Right lobe of liver (tissue), 6 donors: ENCODE measurements around the gene BMF. TPM values are rescaled to one million over a fixed set of nuclear protein-coding genes. Genes with fewer than 3 reads are reported as not detected.

ENCODE experiments used
- ATAC-seq, 4 donors: fragments of 200-7000 bp; cut with Tn5 transposase; one replicate each; pipeline ENCODE4 v1.9.1; 2020; ENCODE audit warnings: mild to moderate bottlenecking in 4 of 4, moderate library complexity in 4 of 4
- DNase-seq, 3 donors: peaks; one replicate each; pipeline ENCODE4 v3.0.0-alpha.2; 2020
- H3K27ac ChIP-seq, 3 donors: fragments of 200-600 bp; one replicate each; pipeline ENCODE4 v1.8.0; 2022
- H3K27me3 ChIP-seq, 2 donors: fragments of 200-600 bp; one replicate each; pipeline ENCODE4 v1.8.0; 2022
- H3K36me3 ChIP-seq, 4 donors: fragments of 200-600 bp; sonication (generic) in 1 of 4; one replicate each; pipeline versions ENCODE4 v1.5.1 to v1.8.0; 2017 to 2022; ENCODE audit warnings: control low read depth in 1 of 4
- H3K4me1 ChIP-seq, 4 donors: fragments of 200-600 bp; sonication (generic) in 1 of 4; one replicate each; pipeline versions ENCODE4 v1.5.1 to v1.8.0; 2017 to 2022; ENCODE audit warnings: control low read depth in 1 of 4
- H3K4me3 ChIP-seq, 3 donors: fragments of 200-600 bp; one replicate each; pipeline ENCODE4 v1.8.0; 2022
- H3K9me3 ChIP-seq, 4 donors: fragments of 200-600 bp; sonication (generic) in 1 of 4; one replicate each; pipeline versions ENCODE4 v1.5.1 to v1.8.0; 2017 to 2022; ENCODE audit warnings: control low read depth in 1 of 4
- CTCF ChIP-seq, 4 donors: fragments of 200-600 bp in 3 of 4; fragments of 450-650 bp in 1 of 4; IDR thresholded peaks; one replicate each; pipeline versions ENCODE4 v1.5.1 to v1.8.0; 2016 to 2022; ENCODE audit warnings: antibody characterized with exemption in 4 of 4, mild to moderate bottlenecking in 2 of 4
- POLR2A ChIP-seq: fragments of 450-650 bp; IDR thresholded peaks from one replicate; pipeline ENCODE4 v1.6.1; 2017; ENCODE audit warnings: antibody characterized with exemption, mild to moderate bottlenecking
- WGBS: methylation state at CpG from one replicate; pipeline ENCODE4 v1.1.6; 2018; ENCODE audit warnings: low coverage, low lambda C conversion rate; ENCODE audit not compliant: insufficient coverage; ENCODE audit errors: missing lambda C conversion rate; 5-methylcytosine and 5-hydroxymethylcytosine counted together
- intact Hi-C, 2 donors: fragments of 100-400 bp; cut with DNase I; formaldehyde crosslinking; loops; one replicate each; pipeline versions ENCODE4 v1.11.2 to v1.14.1; 2022
- total RNA-seq, 6 experiments: library from RNA; depleted of rRNA in 2 of 6; stranded (reverse); fragments of >200 nt in 2 of 6; fragmentation: NEBNext Ultra II Directional in 3 of 6; extraction: Animal tissue kit (Norgen Biotek cat#: 25700) in 3 of 6; gene quantifications; one replicate each; pipeline versions ENCODE4 v1.1.0 to v1.2.4, GENCODE V29; 2016 to 2023
- donor health status: DM: no; HTN: yes; CAD: no.
- donor health status: DM: no; HTN: no; CAD: no.
- donor health status: DM: no; HTN: no; CAD: no.
- donor health status: DM: no; HTN: yes; CAD: no.
- donor health status: DM: no; HTN: yes; CAD: no.

Gene BMF
- total RNA-seq, 6 experiments from 2014 or later, result 1.7 to 7.3 (median 3.4) TPM

GRCh38 chr15:40134885-40135284 is 26.2 kb upstream of the BMF start:
- Histone ChIP-seq H3K4me1 (no peaks in the 10 kb centered on the region), H3K27ac (no peak overlapping the region), H3K4me3 (no peak overlapping the region), H3K36me3 (no peaks in the 10 kb centered on the region), H3K27me3 (no peaks in the 10 kb centered on the region), H3K9me3 (no peaks in the 10 kb centered on the region)
- DNase-seq, result no peak
- TF ChIP-seq CTCF (IDR thresholded peaks at IDR 0.05) (no peak), POLR2A (no peak)
- no peak for ATAC-seq
- WGBS, result 81% methylated on average over 9 of the region's 9 CpGs
- intact Hi-C loops, result no loop called here

GRCh38 chr15:40133544-40133943 is 24.9 kb upstream of the BMF start:
- Histone ChIP-seq H3K36me3 (no peaks in the 10 kb centered on the region), H3K9me3 (no peaks in the 10 kb centered on the region), H3K27me3 (no peaks in the 10 kb centered on the region), H3K4me3 (no peak overlapping the region), H3K4me1 (no peaks in the 10 kb centered on the region), H3K27ac (no peak overlapping the region)
- no peak for ATAC-seq
- no peak for DNase-seq
- WGBS, result 89% methylated on average over 12 of the region's 13 CpGs
- intact Hi-C loops, result no loop called here
- no peak for TF ChIP-seq POLR2A

- Histone ChIP-seq H3K4me3 (no peak overlapping the region), H3K9me3 (no peaks in the 10 kb centered on the region), H3K27me3 (no peaks in the 10 kb centered on the region), H3K36me3 (no peaks in the 10 kb centered on the region), H3K27ac (no peak overlapping the region), H3K4me1 (no peaks in the 10 kb centered on the region)
- intact Hi-C loops, result no loop called here
- TF ChIP-seq CTCF (IDR thresholded peaks at IDR 0.05) (no peak), POLR2A (no peak)
- ATAC-seq, result no peak
- DNase-seq, result no peak
- WGBS, result 66% methylated on average over 12 of the region's 19 CpGs
Observed at GRCh38 chr15:40130799-40131502, 22.3 kb upstream of the BMF start.

- ATAC-seq (no peak), DNase-seq (no peak)
- no peak overlapping the region for H3K27ac ChIP-seq
- no peaks in the 10 kb centered on the region for H3K36me3 ChIP-seq
- no peaks in the 10 kb centered on the region for H3K9me3 ChIP-seq
- no peaks in the 10 kb centered on the region for H3K27me3 ChIP-seq
- no peak overlapping the region for H3K4me3 ChIP-seq
- WGBS, result 83% methylated on average over 5 of the region's 5 CpGs
- TF ChIP-seq CTCF (IDR thresholded peaks at IDR 0.05) (no peak), POLR2A (no peak)
- no peaks in the 10 kb centered on the region for H3K4me1 ChIP-seq
- intact Hi-C loops, result no loop called here
Observed at GRCh38 chr15:40130118-40130517, 21.4 kb upstream of the BMF start.

- H3K27me3 ChIP-seq, result no peaks in the 10 kb centered on the region
- no peak for ATAC-seq
- DNase-seq, result no peak
- WGBS, result 73% methylated on average over 25 of the region's 27 CpGs
- H3K36me3 ChIP-seq, result no peaks in the 10 kb centered on the region
- H3K27ac ChIP-seq, result no peak overlapping the region
- no peaks in the 10 kb centered on the region for H3K4me1 ChIP-seq
- no peaks in the 10 kb centered on the region for H3K9me3 ChIP-seq
- TF ChIP-seq POLR2A (no peak), CTCF (IDR thresholded peaks at IDR 0.05) (no peak)
- intact Hi-C loops, result no loop called here
- no peak overlapping the region for H3K4me3 ChIP-seq
Observed at GRCh38 chr15:40128766-40129660, 20.3 kb upstream of the BMF start.
